HepG2 (cell line): ENCODE measurements around the gene DUS1L. TPM values are rescaled to one million over a fixed set of nuclear protein-coding genes. Genes with fewer than 3 reads are reported as not detected.

Experiments used
- AHDC1 ChIP-seq: sonication (generic); formaldehyde crosslinking; IDR thresholded peaks from 2 replicates; pipeline ENCODE4 v1.5.1; 2020; ENCODE audit warnings: mild to moderate bottlenecking, missing genetic modification reagents, borderline replicate concordance
- KAT8 ChIP-seq: IDR thresholded peaks from 2 replicates; pipeline ENCODE4 v1.6.1; 2016; ENCODE audit warnings: missing genetic modification reagents, missing compliant biosample characterization
- RAD51 ChIP-seq: fragments of 450-650 bp; IDR thresholded peaks from 2 replicates; pipeline ENCODE4 v1.6.1; 2016; ENCODE audit warnings: borderline replicate concordance
- SNAPC2 ChIP-seq: sonication (generic); formaldehyde crosslinking; IDR thresholded peaks from 2 replicates; pipeline ENCODE4 v1.8.1; 2022; ENCODE audit warnings: mild to moderate bottlenecking, missing genetic modification reagents
- USF2 ChIP-seq, 2 experiments: sonication (generic) in 1 of 2; formaldehyde crosslinking in 1 of 2; IDR thresholded peaks; 2 replicates each; pipeline versions ENCODE4 v1.5.1 to v1.6.1; 2011 to 2020; ENCODE audit warnings: borderline replicate concordance in 1 of 2, low read depth in 1 of 2, low read length in 1 of 2, mild to moderate bottlenecking in 1 of 2, missing genetic modification reagents in 1 of 2, moderate library complexity in 1 of 2
- ZNF205 ChIP-seq: IDR thresholded peaks from 2 replicates; pipeline ENCODE4 v1.6.1; 2018; ENCODE audit warnings: missing biosample characterization, missing genetic modification reagents
- ZNF644 ChIP-seq: IDR thresholded peaks from 2 replicates; pipeline ENCODE4 v1.6.1; 2016; ENCODE audit warnings: low read depth
- ZNF724P ChIP-seq: sonication (generic); formaldehyde crosslinking; IDR thresholded peaks from 2 replicates; pipeline ENCODE4 v1.8.0; 2022; ENCODE audit warnings: missing genetic modification reagents, borderline replicate concordance
- ZSCAN9 ChIP-seq: IDR thresholded peaks from 2 replicates; pipeline ENCODE4 v1.6.1; 2016; ENCODE audit warnings: borderline replicate concordance
- ZZZ3 ChIP-seq: sonication (generic); formaldehyde crosslinking; IDR thresholded peaks from 2 replicates; pipeline ENCODE4 v1.4.0; 2020; ENCODE audit warnings: missing genetic modification reagents, mild to moderate bottlenecking, borderline replicate concordance
- polyA plus RNA-seq, 8 experiments: library from polyadenylated mRNA; depleted of rRNA in 3 of 8; stranded (reverse) in 7 of 8; unstranded in 1 of 8; fragments of >200 nt; fragmentation: Illumina TruSeq in 4 of 8; extraction: Trizol in 4 of 8; gene quantifications; 2 replicates each; pipeline versions ENCODE4 v1.2.1 to v1.2.3, GENCODE V29; 2011 to 2016; ENCODE audit warnings: low read depth in 4 of 8, missing spikeins in 1 of 8, mixed read lengths in 1 of 8; ENCODE audit not compliant: insufficient read depth in 1 of 8
- total RNA-seq, 5 experiments: library from RNA; depleted of rRNA; stranded (reverse); fragments of >200 nt; fragmentation: Illumina TruSeq; extraction: Trizol; gene quantifications; 2 replicates each; pipeline ENCODE4 v1.2.3, GENCODE V29; 2016; ENCODE audit warnings: low read depth in 1 of 5
- TF ChIP-seq, protein P1 (sequence below): IDR thresholded peaks from 2 replicates; pipeline ENCODE4 v1.4.0; 2020; ENCODE audit warnings: mild to moderate bottlenecking, missing genetic modification reagents
- TF ChIP-seq, protein P2 (sequence below): sonication (generic); formaldehyde crosslinking; IDR thresholded peaks from 2 replicates; pipeline ENCODE4 v1.4.0; 2020; ENCODE audit warnings: missing genetic modification reagents

The DUS1L gene
- total and polyA plus RNA-seq, 2 of the 13 experiments (the other 11 are each of a cell fraction or from before 2014, with no cell fraction given): 81.0 to 109 TPM

GRCh38 chr17:82110298-82110697 lies 44.7 kb upstream of the DUS1L start (continued):
- TF ChIP-seq, protein P1, sequence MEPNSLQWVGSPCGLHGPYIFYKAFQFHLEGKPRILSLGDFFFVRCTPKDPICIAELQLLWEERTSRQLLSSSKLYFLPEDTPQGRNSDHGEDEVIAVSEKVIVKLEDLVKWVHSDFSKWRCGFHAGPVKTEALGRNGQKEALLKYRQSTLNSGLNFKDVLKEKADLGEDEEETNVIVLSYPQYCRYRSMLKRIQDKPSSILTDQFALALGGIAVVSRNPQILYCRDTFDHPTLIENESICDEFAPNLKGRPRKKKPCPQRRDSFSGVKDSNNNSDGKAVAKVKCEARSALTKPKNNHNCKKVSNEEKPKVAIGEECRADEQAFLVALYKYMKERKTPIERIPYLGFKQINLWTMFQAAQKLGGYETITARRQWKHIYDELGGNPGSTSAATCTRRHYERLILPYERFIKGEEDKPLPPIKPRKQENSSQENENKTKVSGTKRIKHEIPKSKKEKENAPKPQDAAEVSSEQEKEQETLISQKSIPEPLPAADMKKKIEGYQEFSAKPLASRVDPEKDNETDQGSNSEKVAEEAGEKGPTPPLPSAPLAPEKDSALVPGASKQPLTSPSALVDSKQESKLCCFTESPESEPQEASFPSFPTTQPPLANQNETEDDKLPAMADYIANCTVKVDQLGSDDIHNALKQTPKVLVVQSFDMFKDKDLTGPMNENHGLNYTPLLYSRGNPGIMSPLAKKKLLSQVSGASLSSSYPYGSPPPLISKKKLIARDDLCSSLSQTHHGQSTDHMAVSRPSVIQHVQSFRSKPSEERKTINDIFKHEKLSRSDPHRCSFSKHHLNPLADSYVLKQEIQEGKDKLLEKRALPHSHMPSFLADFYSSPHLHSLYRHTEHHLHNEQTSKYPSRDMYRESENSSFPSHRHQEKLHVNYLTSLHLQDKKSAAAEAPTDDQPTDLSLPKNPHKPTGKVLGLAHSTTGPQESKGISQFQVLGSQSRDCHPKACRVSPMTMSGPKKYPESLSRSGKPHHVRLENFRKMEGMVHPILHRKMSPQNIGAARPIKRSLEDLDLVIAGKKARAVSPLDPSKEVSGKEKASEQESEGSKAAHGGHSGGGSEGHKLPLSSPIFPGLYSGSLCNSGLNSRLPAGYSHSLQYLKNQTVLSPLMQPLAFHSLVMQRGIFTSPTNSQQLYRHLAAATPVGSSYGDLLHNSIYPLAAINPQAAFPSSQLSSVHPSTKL (CRISPR knock-in tag): peak; percentile 40; the same call in 1 of the 2 replicates
- TF ChIP-seq KAT8 (CRISPR knock-in tag) (peak; percentile 48; the same call in 1 of the 2 replicates), RAD51 (peak; percentile 40; the same call in 1 of the 2 replicates), USF2 (IDR thresholded peaks at IDR 0.05; ENCODE audit: low read depth, low read length) (peak; percentile 73), USF2 (CRISPR knock-in tag; IDR thresholded peaks at IDR 0.05; ENCODE audit: borderline replicate concordance) (peak; percentile 34; the same call in 1 of the 2 replicates), ZNF724P (CRISPR knock-in tag) (no peak), SNAPC2 (CRISPR knock-in tag) (no peak), ZNF644 (CRISPR knock-in tag) (0 out of 2 replicates have a peak, but pooled peaks have one; percentile 14), ZNF205 (CRISPR knock-in tag) (peak; percentile 85; the same call in 1 of the 2 replicates), ZZZ3 (CRISPR knock-in tag) (no peak), ZSCAN9 (CRISPR knock-in tag) (peak; percentile 70; the same call in 1 of the 2 replicates), AHDC1 (CRISPR knock-in tag) (0 out of 2 replicates have a peak, but pooled peaks have one; percentile 22)
- TF ChIP-seq, protein P2, sequence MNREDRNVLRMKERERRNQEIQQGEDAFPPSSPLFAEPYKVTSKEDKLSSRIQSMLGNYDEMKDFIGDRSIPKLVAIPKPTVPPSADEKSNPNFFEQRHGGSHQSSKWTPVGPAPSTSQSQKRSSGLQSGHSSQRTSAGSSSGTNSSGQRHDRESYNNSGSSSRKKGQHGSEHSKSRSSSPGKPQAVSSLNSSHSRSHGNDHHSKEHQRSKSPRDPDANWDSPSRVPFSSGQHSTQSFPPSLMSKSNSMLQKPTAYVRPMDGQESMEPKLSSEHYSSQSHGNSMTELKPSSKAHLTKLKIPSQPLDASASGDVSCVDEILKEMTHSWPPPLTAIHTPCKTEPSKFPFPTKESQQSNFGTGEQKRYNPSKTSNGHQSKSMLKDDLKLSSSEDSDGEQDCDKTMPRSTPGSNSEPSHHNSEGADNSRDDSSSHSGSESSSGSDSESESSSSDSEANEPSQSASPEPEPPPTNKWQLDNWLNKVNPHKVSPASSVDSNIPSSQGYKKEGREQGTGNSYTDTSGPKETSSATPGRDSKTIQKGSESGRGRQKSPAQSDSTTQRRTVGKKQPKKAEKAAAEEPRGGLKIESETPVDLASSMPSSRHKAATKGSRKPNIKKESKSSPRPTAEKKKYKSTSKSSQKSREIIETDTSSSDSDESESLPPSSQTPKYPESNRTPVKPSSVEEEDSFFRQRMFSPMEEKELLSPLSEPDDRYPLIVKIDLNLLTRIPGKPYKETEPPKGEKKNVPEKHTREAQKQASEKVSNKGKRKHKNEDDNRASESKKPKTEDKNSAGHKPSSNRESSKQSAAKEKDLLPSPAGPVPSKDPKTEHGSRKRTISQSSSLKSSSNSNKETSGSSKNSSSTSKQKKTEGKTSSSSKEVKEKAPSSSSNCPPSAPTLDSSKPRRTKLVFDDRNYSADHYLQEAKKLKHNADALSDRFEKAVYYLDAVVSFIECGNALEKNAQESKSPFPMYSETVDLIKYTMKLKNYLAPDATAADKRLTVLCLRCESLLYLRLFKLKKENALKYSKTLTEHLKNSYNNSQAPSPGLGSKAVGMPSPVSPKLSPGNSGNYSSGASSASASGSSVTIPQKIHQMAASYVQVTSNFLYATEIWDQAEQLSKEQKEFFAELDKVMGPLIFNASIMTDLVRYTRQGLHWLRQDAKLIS (CRISPR knock-in tag): no peak
